H54 (cell line): ENCODE results near the gene LEMD3.

Experiments
- DNase-seq: peaks from one replicate; pipeline ENCODE4 v3.0.0; 2011; ENCODE audit warnings: low spot score, mixed read lengths; ENCODE audit not compliant: insufficient read length
- FAIRE-seq: peaks from 3 replicates; lab custom pipeline; 2011; peaks lifted over from hg19 to GRCh38; lab: Jason Lieb, UNC
- POLR2A ChIP-seq: IDR thresholded peaks from 2 replicates; pipeline ENCODE4 v1.6.1; 2011; ENCODE audit warnings: low read depth, mild to moderate bottlenecking, low read length

Gene LEMD3

GRCh38 chr12:65169320-65170208 is at the start of gene LEMD3:
Gene LEMD3, plus strand, starts transcription at chr12:65169583. Its CDS starts 14 bp downstream, at chr12:65169597.
- TF ChIP-seq POLR2A: peak; percentile 83
- FAIRE-seq: peak; percentile 69
- peak; percentile 88 for DNase-seq

- no peak for TF ChIP-seq POLR2A
- DNase-seq (no peak), FAIRE-seq (no peak)
Measured at GRCh38 chr12:65121049-65121955, 48.1 kb upstream of the LEMD3 start, which contains the start of gene WIF1. Gene WIF1, minus strand, starts transcription at chr12:65121305. Its CDS starts 114 bp downstream, at chr12:65121191.

GRCh38 chr12:65121956-65122469 is 47.4 kb upstream of the LEMD3 start:
- no peak for FAIRE-seq
- TF ChIP-seq POLR2A: no peak
- no peak for DNase-seq

GRCh38 chr12:65122703-65123102 is 46.7 kb upstream of the LEMD3 start:
- FAIRE-seq (no peak), DNase-seq (no peak)
- TF ChIP-seq POLR2A: no peak

- FAIRE-seq (no peak), DNase-seq (no peak)
- no peak for TF ChIP-seq POLR2A
Measured at GRCh38 chr12:65123435-65124063, 45.8 kb upstream of the LEMD3 start.

GRCh38 chr12:65125247-65125646 is 44.1 kb upstream of the LEMD3 start:
- TF ChIP-seq POLR2A: no peak
- DNase-seq (no peak), FAIRE-seq (peak; percentile 27)

GRCh38 chr12:65125975-65126374 is 43.4 kb upstream of the LEMD3 start:
- DNase-seq (no peak), FAIRE-seq (no peak)
- TF ChIP-seq POLR2A: no peak

GRCh38 chr12:65126482-65126881 is 42.9 kb upstream of the LEMD3 start:
- no peak for TF ChIP-seq POLR2A
- DNase-seq: no peak
- FAIRE-seq: no peak

- no peak for TF ChIP-seq POLR2A
- FAIRE-seq (no peak), DNase-seq (no peak)
Measured at GRCh38 chr12:65133879-65134278, 35.5 kb upstream of the LEMD3 start.

- DNase-seq (no peak), FAIRE-seq (no peak)
- no peak for TF ChIP-seq POLR2A
Measured at GRCh38 chr12:65139389-65139788, 30.0 kb upstream of the LEMD3 start.

GRCh38 chr12:65140738-65141137 is 28.6 kb upstream of the LEMD3 start:
- no peak for TF ChIP-seq POLR2A
- DNase-seq: no peak
- FAIRE-seq: no peak

GRCh38 chr12:65147312-65147905 is 22.0 kb upstream of the LEMD3 start:
- no peak for TF ChIP-seq POLR2A
- FAIRE-seq (no peak), DNase-seq (no peak)

- DNase-seq (no peak), FAIRE-seq (peak; percentile 58)
- no peak for TF ChIP-seq POLR2A
Measured at GRCh38 chr12:65152012-65152411, 17.4 kb upstream of the LEMD3 start.
